Activated CD8-positive, alpha-beta T cell treated with anti-CD3 and anti-CD28 coated beads for 36 hours (primary cell): Measurements from ENCODE around the gene EFHC1. TPM values are rescaled to one million over a fixed set of nuclear protein-coding genes. Genes with fewer than 3 reads are reported as not detected.

Experiments
- ATAC-seq: fragments of 200-7000 bp; cut with Tn5 transposase; one replicate; pipeline ENCODE4 v1.10.0; 2021; ENCODE audit warnings: mild to moderate bottlenecking, moderate library complexity
- CTCF ChIA-PET: fragments of 350-600 bp; sonication (Branson Sonifier 250); formaldehyde crosslinking; loops from one replicate; lab custom pipeline; 2021; ENCODE audit warnings: antibody characterized with exemption; lab: Charles Lee
- POLR2A ChIA-PET: fragments of 350-600 bp; sonication (Branson Sonifier 250); formaldehyde crosslinking; loops from one replicate; lab custom pipeline; 2021; ENCODE audit warnings: antibody characterized with exemption; lab: Charles Lee
- DNase-seq: peaks from one replicate; pipeline ENCODE4 v3.0.0-alpha.2; 2020
- H3K27ac Mint-ChIP-seq: one replicate; pipeline ENCODE4 v1.8.0; 2021; ENCODE audit warnings: mild to moderate bottlenecking, mixed read lengths
- H3K27me3 Mint-ChIP-seq: one replicate; pipeline ENCODE4 v1.8.0; 2021; ENCODE audit warnings: mixed read lengths
- H3K36me3 Mint-ChIP-seq: one replicate; pipeline ENCODE4 v1.8.0; 2021; ENCODE audit warnings: low read depth, mixed read lengths
- H3K4me1 Mint-ChIP-seq: one replicate; pipeline ENCODE4 v1.8.0; 2021; ENCODE audit warnings: low read depth, mixed read lengths
- H3K4me3 Mint-ChIP-seq: one replicate; pipeline ENCODE4 v1.8.0; 2021; ENCODE audit warnings: mild to moderate bottlenecking, moderate library complexity, mixed read lengths
- H3K9me3 Mint-ChIP-seq: one replicate; pipeline ENCODE4 v1.8.0; 2021; ENCODE audit warnings: mixed read lengths
- CTCF ChIP-seq: fragments of 200-600 bp; IDR thresholded peaks from one replicate; pipeline ENCODE4 v1.8.0; 2022; ENCODE audit warnings: antibody characterized with exemption, mild to moderate bottlenecking
- intact Hi-C: fragments of 100-400 bp; cut with micrococcal nuclease; formaldehyde crosslinking; loops from one replicate; pipeline ENCODE4 v1.10.0; 2022
- total RNA-seq, 2 experiments: library from RNA; stranded (reverse); gene quantifications; one replicate each; pipeline ENCODE4 v1.2.3, GENCODE V29; 2021

EFHC1 gene
- total RNA-seq, 2 experiments from 2014 or later: 1.9 to 2.1 TPM

GRCh38 chr6:52497652-52498408 lies 77.7 kb downstream of the EFHC1 start:
- no peak overlapping the region for H3K4me3 Mint-ChIP-seq
- POLR2A ChIA-PET: no interaction called here
- DNase-seq: no peak
- peaks cover 3% of the 10 kb centered on the region for H3K36me3 Mint-ChIP-seq
- intact Hi-C loops: no loop called here
- H3K27me3 Mint-ChIP-seq: no peaks in the 10 kb centered on the region
- no peak for ATAC-seq
- no peak for TF ChIP-seq CTCF
- H3K4me1 Mint-ChIP-seq: peaks cover 2% of the 10 kb centered on the region
- H3K9me3 Mint-ChIP-seq: peaks cover 3% of the 10 kb centered on the region
- H3K27ac Mint-ChIP-seq: no peak overlapping the region
- CTCF ChIA-PET: no interaction called here

DNA sequence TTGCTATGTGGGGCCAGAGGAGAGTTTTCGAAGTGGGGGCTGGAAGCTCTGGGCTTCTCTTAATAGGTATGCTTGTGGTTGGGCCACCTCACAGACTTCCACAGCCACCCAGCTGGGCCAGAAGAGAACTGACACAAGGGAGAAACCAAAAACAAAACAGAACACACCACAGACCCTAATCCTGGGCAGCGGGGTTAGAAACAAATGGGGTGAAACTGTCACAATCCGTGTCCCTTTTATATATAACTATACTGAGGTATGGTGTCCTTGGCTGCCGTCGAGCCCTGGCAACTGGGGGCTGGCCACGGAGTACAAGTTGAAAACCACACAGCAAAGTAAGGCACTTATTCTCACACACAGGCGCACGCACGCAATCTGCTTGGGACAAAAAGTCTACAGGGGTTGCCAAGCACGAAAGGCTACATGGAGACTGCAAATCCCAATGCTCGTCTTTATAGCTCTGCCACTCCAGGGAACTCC lies 78.4 kb downstream of the EFHC1 start:
- intact Hi-C loops: no loop called here
- Mint-ChIP-seq H3K9me3 (peaks cover 3% of the 10 kb centered on the region), H3K27me3 (no peaks in the 10 kb centered on the region), H3K4me3 (no peak overlapping the region), H3K27ac (no peak overlapping the region), H3K4me1 (peaks cover 2% of the 10 kb centered on the region), H3K36me3 (peaks cover 3% of the 10 kb centered on the region)
- CTCF ChIA-PET: interaction anchor here (1.0 kb wide), 1 partner anchor 153 kb away, joined by 3 read pairs; no protein-coding TSS in a partner anchor
- no peak for DNase-seq
- TF ChIP-seq CTCF: no peak
- no peak for ATAC-seq
- POLR2A ChIA-PET: no interaction called here

- no peak overlapping the region for H3K27ac Mint-ChIP-seq
- DNase-seq: no peak
- intact Hi-C loops: no loop called here
Observed at GRCh38 chr6:52499026-52499425, 78.9 kb downstream of the EFHC1 start.

GRCh38 chr6:52499681-52500236 lies 79.6 kb downstream of the EFHC1 start:
- no peak overlapping the region for H3K27ac Mint-ChIP-seq
- no peaks in the 10 kb centered on the region for H3K4me1 Mint-ChIP-seq
- no peak for TF ChIP-seq CTCF
- H3K4me3 Mint-ChIP-seq: no peak overlapping the region
- ATAC-seq: no peak
- peaks cover 3% of the 10 kb centered on the region for H3K36me3 Mint-ChIP-seq
- no peaks in the 10 kb centered on the region for H3K27me3 Mint-ChIP-seq
- peaks cover 3% of the 10 kb centered on the region for H3K9me3 Mint-ChIP-seq
- intact Hi-C loops: no loop called here
- POLR2A ChIA-PET: interaction anchor here (0.7 kb wide), 1 partner anchor 129 kb away, joined by 3 read pairs; no protein-coding TSS in a partner anchor
- CTCF ChIA-PET: interaction anchor here (1.0 kb wide), 1 partner anchor 152 kb away, joined by 3 read pairs; no protein-coding TSS in a partner anchor
- DNase-seq: no peak

More at GRCh38 chr6:52499026-52499425, 78.9 kb downstream of the EFHC1 start:
- H3K36me3 Mint-ChIP-seq: peaks cover 3% of the 10 kb centered on the region
- H3K4me3 Mint-ChIP-seq: no peak overlapping the region
- ChIA-PET POLR2A (no interaction called here), CTCF (interaction anchor here (1.0 kb wide), 1 partner anchor 153 kb away, joined by 3 read pairs; no protein-coding TSS in a partner anchor)
- H3K4me1 Mint-ChIP-seq: no peaks in the 10 kb centered on the region
- no peaks in the 10 kb centered on the region for H3K27me3 Mint-ChIP-seq
- TF ChIP-seq CTCF: no peak
- no peak for ATAC-seq
- peaks cover 3% of the 10 kb centered on the region for H3K9me3 Mint-ChIP-seq
